ENCODE data around the gene CDX2.

The CDX2 gene

DNA sequence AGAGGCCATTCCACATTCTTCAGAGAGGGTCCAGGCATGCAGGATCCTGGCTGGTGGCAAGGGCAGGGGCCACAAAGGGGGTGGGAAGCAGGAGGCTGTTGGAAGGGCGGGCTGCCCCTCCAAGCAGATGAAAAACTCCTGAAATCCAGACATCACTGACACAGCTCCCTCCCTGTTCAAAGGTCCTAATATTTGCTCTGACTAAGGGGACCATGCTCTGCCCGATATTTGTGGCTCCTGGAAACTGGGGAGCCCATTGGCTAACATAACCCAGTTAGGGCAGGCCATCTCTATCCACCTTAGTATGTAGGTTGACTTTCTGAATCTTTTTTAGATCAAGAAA is 3.3 kb upstream of the CDX2 start:
- Histone ChIP-seq H3K79me2 (ENCODE audit: low read length) (no peaks in the 10 kb centered on the region), H3K9ac (ENCODE audit: low read length) (no peak overlapping the region), H4K20me1 (ENCODE audit: insufficient read depth, low read length) (no peaks in the 10 kb centered on the region), H3K4me1 (ENCODE audit: low read length) (no peaks in the 10 kb centered on the region), H3K4me2 (ENCODE audit: low read length) (no peak overlapping the region), H3K36me3 (replicated peaks; ENCODE audit: low read depth, low read length) (no peaks in the 10 kb centered on the region), H3K9me3 (ENCODE audit: insufficient read depth, low read length) (no peaks in the 10 kb centered on the region), H3K27ac (ENCODE audit: low read length) (no peak overlapping the region), H2AFZ (ENCODE audit: low read depth, low read length) (peak overlapping the region; percentile 63; the same call in 1 of the 2 replicates), H3K4me3 (ENCODE audit: low read length) (no peak overlapping the region), H3K27me3 (ENCODE audit: low read depth, low read length) (no peaks in the 10 kb centered on the region)
- TF ChIP-seq EZH2phosphoT487 (IDR thresholded peaks at IDR 0.05; ENCODE audit: low read depth), result no peak
- TF ChIP-seq, protein P1, sequence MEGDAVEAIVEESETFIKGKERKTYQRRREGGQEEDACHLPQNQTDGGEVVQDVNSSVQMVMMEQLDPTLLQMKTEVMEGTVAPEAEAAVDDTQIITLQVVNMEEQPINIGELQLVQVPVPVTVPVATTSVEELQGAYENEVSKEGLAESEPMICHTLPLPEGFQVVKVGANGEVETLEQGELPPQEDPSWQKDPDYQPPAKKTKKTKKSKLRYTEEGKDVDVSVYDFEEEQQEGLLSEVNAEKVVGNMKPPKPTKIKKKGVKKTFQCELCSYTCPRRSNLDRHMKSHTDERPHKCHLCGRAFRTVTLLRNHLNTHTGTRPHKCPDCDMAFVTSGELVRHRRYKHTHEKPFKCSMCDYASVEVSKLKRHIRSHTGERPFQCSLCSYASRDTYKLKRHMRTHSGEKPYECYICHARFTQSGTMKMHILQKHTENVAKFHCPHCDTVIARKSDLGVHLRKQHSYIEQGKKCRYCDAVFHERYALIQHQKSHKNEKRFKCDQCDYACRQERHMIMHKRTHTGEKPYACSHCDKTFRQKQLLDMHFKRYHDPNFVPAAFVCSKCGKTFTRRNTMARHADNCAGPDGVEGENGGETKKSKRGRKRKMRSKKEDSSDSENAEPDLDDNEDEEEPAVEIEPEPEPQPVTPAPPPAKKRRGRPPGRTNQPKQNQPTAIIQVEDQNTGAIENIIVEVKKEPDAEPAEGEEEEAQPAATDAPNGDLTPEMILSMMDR (IDR thresholded peaks at IDR 0.05; ENCODE audit: low read depth, low read length), result no peak

DNA sequence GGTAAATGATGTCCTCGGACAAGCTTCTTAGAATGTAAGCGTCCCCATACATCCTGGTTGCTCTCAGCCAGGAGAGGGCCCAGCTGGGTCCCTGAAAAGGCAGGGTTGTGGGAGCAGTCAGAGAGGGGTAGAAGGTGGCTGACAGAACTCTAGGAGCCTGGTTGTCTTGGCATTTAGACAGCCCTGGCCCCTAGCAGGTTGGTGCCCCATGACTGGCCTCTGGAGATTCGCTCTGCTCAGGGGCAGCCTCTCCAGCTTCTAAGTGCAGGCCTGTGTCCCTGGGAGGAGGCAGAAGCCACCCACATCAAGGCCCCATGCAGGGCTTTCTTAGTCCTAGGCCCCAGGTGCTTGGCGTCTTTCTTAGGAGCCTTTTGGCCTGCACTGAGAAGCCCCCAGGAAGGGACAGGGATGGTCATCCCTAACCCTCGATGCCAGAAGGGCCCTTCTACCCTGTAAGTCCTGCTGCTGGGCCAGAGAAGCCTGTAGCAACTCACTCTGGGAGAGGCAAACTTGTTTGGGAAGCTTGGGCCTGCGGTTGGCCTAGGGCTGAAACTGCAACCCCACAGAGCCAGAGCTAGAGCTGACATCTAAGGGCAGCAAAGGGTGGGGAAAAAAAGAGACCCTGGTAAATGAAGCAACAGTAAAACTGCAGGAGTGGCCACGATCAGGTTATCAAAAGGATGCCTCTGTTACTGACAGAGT is 2.8 kb upstream of the CDX2 start:
- peak overlapping the region; percentile 63; the same call in 1 of the 2 replicates for H2AFZ ChIP-seq (ENCODE audit: low read depth, low read length)
- no peak for TF ChIP-seq EZH2phosphoT487 (IDR thresholded peaks at IDR 0.05; ENCODE audit: low read depth)
- TF ChIP-seq, protein P1 (IDR thresholded peaks at IDR 0.05; ENCODE audit: low read depth, low read length), result no peak
- H3K9ac ChIP-seq (ENCODE audit: low read length), result no peak overlapping the region
- H3K4me3 ChIP-seq (ENCODE audit: low read length), result no peak overlapping the region
- H3K27me3 ChIP-seq (ENCODE audit: low read depth, low read length), result no peaks in the 10 kb centered on the region
- no peaks in the 10 kb centered on the region for H3K4me1 ChIP-seq (ENCODE audit: low read length)
- no peaks in the 10 kb centered on the region for H4K20me1 ChIP-seq (ENCODE audit: insufficient read depth, low read length)
- no peaks in the 10 kb centered on the region for H3K79me2 ChIP-seq (ENCODE audit: low read length)
- no peaks in the 10 kb centered on the region for H3K36me3 ChIP-seq (replicated peaks; ENCODE audit: low read depth, low read length)
- H3K9me3 ChIP-seq (ENCODE audit: insufficient read depth, low read length), result no peaks in the 10 kb centered on the region
- no peak overlapping the region for H3K27ac ChIP-seq (ENCODE audit: low read length)
- no peak overlapping the region for H3K4me2 ChIP-seq (ENCODE audit: low read length)

DNA sequence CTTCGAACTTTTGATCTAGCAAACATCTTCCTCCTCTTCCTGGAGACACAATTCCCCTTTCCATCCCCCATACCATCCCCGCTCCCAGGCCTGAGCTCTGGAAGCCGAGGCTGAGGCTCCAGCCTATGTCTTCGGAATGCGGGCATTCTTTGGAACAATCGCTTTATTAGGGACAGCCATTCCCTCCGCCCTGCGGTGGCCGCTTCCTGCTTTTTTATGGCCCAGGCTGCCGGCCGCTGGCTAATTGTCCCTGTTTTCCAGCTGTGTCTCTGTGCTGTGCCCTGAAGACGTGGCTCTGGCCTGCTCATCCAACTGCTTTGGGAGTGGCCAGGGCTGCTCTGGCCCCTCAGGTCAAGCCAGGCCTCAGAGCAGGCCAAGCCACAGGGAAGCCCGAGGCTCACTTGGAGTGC is 2.1 kb upstream of the CDX2 start:
- H3K79me2 ChIP-seq (ENCODE audit: low read length), result no peaks in the 10 kb centered on the region
- H3K36me3 ChIP-seq (replicated peaks; ENCODE audit: low read depth, low read length), result no peaks in the 10 kb centered on the region
- H2AFZ ChIP-seq (ENCODE audit: low read depth, low read length), result no peak overlapping the region
- H3K27ac ChIP-seq (ENCODE audit: low read length), result no peak overlapping the region
- no peak overlapping the region for H3K9ac ChIP-seq (ENCODE audit: low read length)
- TF ChIP-seq, protein P1 (IDR thresholded peaks at IDR 0.05; ENCODE audit: low read depth, low read length), result no peak
- TF ChIP-seq EZH2phosphoT487 (IDR thresholded peaks at IDR 0.05; ENCODE audit: low read depth), result no peak
- no peaks in the 10 kb centered on the region for H3K9me3 ChIP-seq (ENCODE audit: insufficient read depth, low read length)
- no peaks in the 10 kb centered on the region for H3K4me1 ChIP-seq (ENCODE audit: low read length)
- no peaks in the 10 kb centered on the region for H4K20me1 ChIP-seq (ENCODE audit: insufficient read depth, low read length)
- no peak overlapping the region for H3K4me3 ChIP-seq (ENCODE audit: low read length)
- no peaks in the 10 kb centered on the region for H3K27me3 ChIP-seq (ENCODE audit: low read depth, low read length)
- H3K4me2 ChIP-seq (ENCODE audit: low read length), result no peak overlapping the region

DNA sequence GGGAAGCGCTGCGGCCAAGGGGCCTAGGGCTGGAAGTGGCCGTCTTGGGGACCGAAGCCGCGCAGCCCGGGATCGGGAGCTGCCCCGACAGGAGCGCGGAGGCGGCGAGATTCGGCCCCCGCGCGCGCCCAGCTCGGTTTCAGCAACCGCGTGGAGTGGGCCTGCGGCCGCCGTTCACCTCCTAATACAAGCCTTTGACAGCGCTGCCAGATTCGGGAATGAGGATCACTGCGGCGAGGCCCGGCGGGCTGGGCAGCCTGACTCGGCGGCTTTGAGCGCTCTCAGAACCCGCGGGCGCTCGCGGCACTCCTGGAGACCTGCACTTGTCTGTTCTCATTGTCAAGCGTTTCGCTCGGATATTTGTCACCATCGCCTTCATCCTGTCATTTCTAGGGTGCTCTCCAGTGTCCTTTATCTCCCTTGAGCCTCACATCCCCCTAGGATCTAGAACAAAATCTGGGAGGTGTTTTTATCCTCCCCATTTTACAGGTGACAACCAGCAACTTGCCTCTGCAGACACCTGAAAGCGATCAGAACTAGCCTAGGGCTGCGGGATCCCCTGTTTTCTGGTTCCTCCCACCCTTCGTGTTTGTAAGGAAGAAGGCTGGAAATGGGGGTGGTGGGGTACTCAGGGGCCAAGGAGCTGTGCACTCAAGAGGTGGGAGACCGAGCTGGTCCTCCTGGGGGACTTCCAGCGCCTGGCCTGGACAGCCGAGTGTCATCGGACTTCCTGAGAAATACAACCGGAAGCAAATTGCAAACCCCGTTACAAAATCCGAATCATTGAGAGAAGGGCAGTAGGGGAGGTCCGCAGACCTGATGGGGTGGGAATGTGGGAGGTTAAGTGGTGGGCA is 1.5 kb upstream of the CDX2 start:
- Histone ChIP-seq H4K20me1 (ENCODE audit: insufficient read depth, low read length) (no peaks in the 10 kb centered on the region), H3K27me3 (ENCODE audit: low read depth, low read length) (no peaks in the 10 kb centered on the region)

More for the DNA sequence above, 1.5 kb upstream of the CDX2 start:
- no peaks in the 10 kb centered on the region for H3K4me1 ChIP-seq (ENCODE audit: low read length)
- no peak overlapping the region for H3K4me3 ChIP-seq (ENCODE audit: low read length)
- no peaks in the 10 kb centered on the region for H3K79me2 ChIP-seq (ENCODE audit: low read length)
- no peak overlapping the region for H3K9ac ChIP-seq (ENCODE audit: low read length)
- H2AFZ ChIP-seq (ENCODE audit: low read depth, low read length), result no peak overlapping the region
- no peak for TF ChIP-seq EZH2phosphoT487 (IDR thresholded peaks at IDR 0.05; ENCODE audit: low read depth)
- TF ChIP-seq, protein P1 (IDR thresholded peaks at IDR 0.05; ENCODE audit: low read depth, low read length), result no peak
- no peak overlapping the region for H3K27ac ChIP-seq (ENCODE audit: low read length)
- no peak overlapping the region for H3K4me2 ChIP-seq (ENCODE audit: low read length)
- H3K9me3 ChIP-seq (ENCODE audit: insufficient read depth, low read length), result no peaks in the 10 kb centered on the region
- no peaks in the 10 kb centered on the region for H3K36me3 ChIP-seq (replicated peaks; ENCODE audit: low read depth, low read length)

Measured in OCI-LY3 (cell line).